Ovary (tissue), 9 donors: ENCODE data around the gene TMA7B. TPM values are rescaled to one million over a fixed set of nuclear protein-coding genes. Genes with fewer than 3 reads are reported as not detected.

ENCODE experiments used
- DNase-seq, 5 donors: peaks; one replicate each; pipeline ENCODE4 v3.0.0-alpha.2; 2019 to 2020
- H3K27ac ChIP-seq, 2 donors: fragments of 200-600 bp; one replicate each; pipeline versions ENCODE4 v1.5.1 to v1.8.0; 2019 to 2022
- H3K27me3 ChIP-seq: fragments of 200-600 bp; one replicate; pipeline ENCODE4 v1.8.0; 2022
- H3K36me3 ChIP-seq: fragments of 200-600 bp; sonication (generic); one replicate; pipeline ENCODE4 v1.5.1; 2019
- H3K4me1 ChIP-seq: one replicate; pipeline ENCODE4 v1.8.1; 2013; ENCODE audit warnings: mild to moderate bottlenecking, moderate library complexity; ENCODE audit not compliant: insufficient read depth
- H3K4me3 ChIP-seq: fragments of 200-600 bp; sonication (generic); one replicate; pipeline ENCODE4 v1.5.1; 2017
- H3K9me3 ChIP-seq, 2 donors: fragments of 200-600 bp in 1 of 2; sonication (generic) in 1 of 2; one replicate each; pipeline versions ENCODE4 v1.5.1 to v1.8.1; 2013 to 2019; ENCODE audit warnings: mild to moderate bottlenecking in 1 of 2, moderate library complexity in 1 of 2
- EP300 ChIP-seq: sonication (generic); formaldehyde crosslinking; IDR thresholded peaks from one replicate; pipeline ENCODE4 v1.6.1; 2017; ENCODE audit warnings: antibody characterized with exemption
- POLR2A ChIP-seq: fragments of 450-650 bp; IDR thresholded peaks from one replicate; pipeline ENCODE4 v1.6.1; 2017; ENCODE audit warnings: antibody characterized with exemption, mild to moderate bottlenecking, moderate library complexity
- WGBS, 3 donors: extraction: QIAGEN DNeasy Blood & Tissue Kit in 1 of 3; methylation state at CpG; one replicate each; pipeline versions ENCODE4 v1.1.5 to v1.1.7; 2013 to 2017; 5-methylcytosine and 5-hydroxymethylcytosine counted together
- intact Hi-C, 4 donors: fragments of 100-400 bp; cut with DNase I; formaldehyde crosslinking; loops; one replicate each; pipeline versions ENCODE4 v1.11.0 to v1.15.1; 2022 to 2023
- polyA plus RNA-seq, 2 donors: library from polyadenylated mRNA; stranded (reverse); fragments of 200-250 nt in 1 of 2; fragments of 350-450 nt in 1 of 2; fragmentation: Illumina TruSeq in 1 of 2; extraction: RNeasy Lipid Tissue Mini Kit (QIAGEN cat#74804) in 1 of 2; gene quantifications; one replicate each; pipeline ENCODE4 v1.2.3, GENCODE V29; 2013 to 2014
- total RNA-seq, 7 donors: library from RNA; depleted of rRNA in 2 of 7; stranded (reverse); fragments of >200 nt in 2 of 7; fragmentation: NEBNext Ultra II Directional in 3 of 7; extraction: Animal tissue kit (Norgen Biotek cat#: 25700) in 3 of 7; gene quantifications; one replicate each; pipeline versions ENCODE4 v1.1.0 to v1.2.4, GENCODE V29; 2016 to 2023
- TF ChIP-seq, protein P1 (sequence below), 3 donors: fragments of 450-650 bp in 2 of 3; fragments of 200-600 bp in 1 of 3; IDR thresholded peaks; one replicate each; pipeline versions ENCODE4 v1.5.1 to v1.8.0; 2016 to 2022; ENCODE audit warnings: antibody characterized with exemption in 3 of 3, mild to moderate bottlenecking in 1 of 3
- donor health status: DM: no; HTN: no; CAD: no; lungs with moderate emphysema.
- donor health status: DM: no; HTN: no; CAD: no.
- donor health status: Bipolar disorder and iron deficiency.
- donor health status: DM: yes; HTN: yes; CAD: no.
- donor health status: DM: no; HTN: no; CAD: no.
- donor health status: DM: yes; HTN: yes; CAD: no.

TMA7B gene
- total and polyA plus RNA-seq, 9 donors, result not detected

DNA sequence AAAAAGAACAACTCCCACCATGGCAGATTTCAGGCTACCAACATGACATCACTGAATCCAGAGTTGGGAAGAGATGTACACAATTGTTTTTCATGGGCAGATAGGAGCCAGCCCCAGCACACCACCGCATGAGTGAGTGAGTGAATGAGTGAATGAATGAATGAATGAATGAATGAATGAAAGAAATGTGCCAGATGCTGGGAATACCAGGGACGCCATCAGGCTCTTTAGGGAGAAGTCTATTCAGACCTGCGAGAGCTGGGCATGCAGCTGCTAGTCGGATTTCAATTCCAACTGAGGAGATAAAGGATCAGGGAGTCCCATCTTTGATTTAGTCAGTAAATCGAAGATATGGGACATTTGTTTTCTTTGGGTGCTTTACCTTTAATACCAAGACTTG lies 19.3 kb downstream of the TMA7B start:
- intact Hi-C loops, result no loop called here
- DNase-seq, result no peak
- 81 to 84% (median 83%) methylated on average over 5 of the region's 5 CpGs for WGBS, 3 donors
- no peaks in the 10 kb centered on the region for H3K36me3 ChIP-seq
- TF ChIP-seq, protein P1, sequence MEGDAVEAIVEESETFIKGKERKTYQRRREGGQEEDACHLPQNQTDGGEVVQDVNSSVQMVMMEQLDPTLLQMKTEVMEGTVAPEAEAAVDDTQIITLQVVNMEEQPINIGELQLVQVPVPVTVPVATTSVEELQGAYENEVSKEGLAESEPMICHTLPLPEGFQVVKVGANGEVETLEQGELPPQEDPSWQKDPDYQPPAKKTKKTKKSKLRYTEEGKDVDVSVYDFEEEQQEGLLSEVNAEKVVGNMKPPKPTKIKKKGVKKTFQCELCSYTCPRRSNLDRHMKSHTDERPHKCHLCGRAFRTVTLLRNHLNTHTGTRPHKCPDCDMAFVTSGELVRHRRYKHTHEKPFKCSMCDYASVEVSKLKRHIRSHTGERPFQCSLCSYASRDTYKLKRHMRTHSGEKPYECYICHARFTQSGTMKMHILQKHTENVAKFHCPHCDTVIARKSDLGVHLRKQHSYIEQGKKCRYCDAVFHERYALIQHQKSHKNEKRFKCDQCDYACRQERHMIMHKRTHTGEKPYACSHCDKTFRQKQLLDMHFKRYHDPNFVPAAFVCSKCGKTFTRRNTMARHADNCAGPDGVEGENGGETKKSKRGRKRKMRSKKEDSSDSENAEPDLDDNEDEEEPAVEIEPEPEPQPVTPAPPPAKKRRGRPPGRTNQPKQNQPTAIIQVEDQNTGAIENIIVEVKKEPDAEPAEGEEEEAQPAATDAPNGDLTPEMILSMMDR (IDR thresholded peaks at IDR 0.05), result no peak
- TF ChIP-seq POLR2A (no peak), EP300 (no peak)
- H3K27me3 ChIP-seq, result no peaks in the 10 kb centered on the region
- H3K9me3 ChIP-seq, result no peaks in the 10 kb centered on the region
- H3K4me1 ChIP-seq, result no peaks in the 10 kb centered on the region
- H3K4me3 ChIP-seq, result no peak overlapping the region
- H3K27ac ChIP-seq, result no peak overlapping the region

DNA sequence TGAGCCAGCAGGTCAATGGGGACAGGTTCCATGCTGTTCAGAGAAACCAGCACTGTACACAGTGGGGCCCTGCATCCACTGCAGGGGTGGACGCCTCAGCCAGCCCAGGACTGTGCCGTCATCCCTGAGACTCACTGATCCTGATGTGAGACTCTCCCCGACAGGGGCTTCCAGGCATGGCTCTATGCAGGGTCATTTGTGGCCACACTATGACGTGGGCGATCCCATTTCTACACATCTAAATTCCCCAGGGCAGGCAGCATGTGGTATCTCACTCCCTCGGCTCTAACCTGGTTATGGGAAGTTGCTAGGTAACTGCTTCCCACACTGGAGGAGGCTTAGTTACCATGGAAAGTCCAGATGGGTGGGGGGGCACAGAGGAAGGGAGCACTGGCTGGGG lies 20.4 kb downstream of the TMA7B start:
- H3K36me3 ChIP-seq, result no peaks in the 10 kb centered on the region
- no peak overlapping the region for H3K27ac ChIP-seq
- 67 to 68% (median 67%) methylated on average over 6 of the region's 6 CpGs for WGBS, 3 donors
- no peak overlapping the region for H3K4me3 ChIP-seq
- no peaks in the 10 kb centered on the region for H3K9me3 ChIP-seq
- no peak for DNase-seq
- no peaks in the 10 kb centered on the region for H3K27me3 ChIP-seq
- intact Hi-C loops, result no loop called here
- no peaks in the 10 kb centered on the region for H3K4me1 ChIP-seq
- TF ChIP-seq EP300 (no peak), POLR2A (no peak)
- TF ChIP-seq, protein P1 (IDR thresholded peaks at IDR 0.05), result no peak

DNA sequence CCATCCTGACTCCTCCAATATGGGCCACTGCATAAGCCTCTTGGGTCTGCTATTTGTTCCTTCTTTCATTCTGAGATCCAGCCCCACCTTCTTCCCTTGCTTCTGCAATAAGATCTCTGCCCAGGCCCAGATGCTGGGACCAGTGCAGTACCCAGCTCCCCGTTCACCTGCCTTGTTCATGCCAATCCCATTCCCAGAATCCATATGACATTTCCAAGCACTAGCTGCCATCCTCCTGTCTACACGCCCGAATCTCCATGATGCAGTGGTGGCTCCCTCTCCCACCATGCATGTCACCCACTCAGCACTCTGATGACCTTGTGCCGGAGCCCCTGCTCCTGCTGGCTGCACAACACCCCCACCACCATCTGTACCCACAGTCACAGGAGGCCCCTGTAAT lies 23.1 kb downstream of the TMA7B start:
- H3K4me3 ChIP-seq, result no peak overlapping the region
- intact Hi-C loops, result no loop called here
- no peak for TF ChIP-seq POLR2A
- TF ChIP-seq, protein P1 (IDR thresholded peaks at IDR 0.05), result no peak
- no peak for TF ChIP-seq EP300
- WGBS, 3 donors, result 79 to 88% (median 87%) methylated on average over 4 of the region's 4 CpGs
- no peak for DNase-seq
- no peaks in the 10 kb centered on the region for H3K36me3 ChIP-seq
- H3K4me1 ChIP-seq, result no peaks in the 10 kb centered on the region
- H3K9me3 ChIP-seq, result no peaks in the 10 kb centered on the region
- no peaks in the 10 kb centered on the region for H3K27me3 ChIP-seq
- no peak overlapping the region for H3K27ac ChIP-seq

DNA sequence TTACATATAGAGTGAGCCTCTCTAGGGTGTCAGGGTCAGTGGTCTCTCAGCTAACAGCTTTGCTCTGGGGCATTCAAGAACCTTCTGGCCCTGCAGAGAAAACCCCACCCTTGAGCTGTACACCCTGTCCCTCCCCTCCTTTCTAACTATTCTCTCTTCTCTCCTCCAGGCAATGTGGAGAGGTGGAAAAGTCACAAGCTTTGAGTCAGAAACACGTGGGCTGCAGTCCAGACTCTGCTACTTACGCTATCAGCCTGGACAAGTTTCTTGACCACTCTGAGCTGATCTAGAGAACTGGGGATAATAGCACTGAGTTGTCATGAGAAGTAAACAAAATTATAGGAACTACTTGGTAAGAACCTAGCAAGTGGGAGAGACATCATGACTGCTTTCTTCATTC lies 23.8 kb downstream of the TMA7B start:
- no peaks in the 10 kb centered on the region for H3K36me3 ChIP-seq
- no peak overlapping the region for H3K27ac ChIP-seq
- H3K4me1 ChIP-seq, result no peaks in the 10 kb centered on the region
- TF ChIP-seq, protein P1 (IDR thresholded peaks at IDR 0.05), result no peak
- no peak for TF ChIP-seq POLR2A
- no peak for TF ChIP-seq EP300
- no peak overlapping the region for H3K4me3 ChIP-seq
- no peak for DNase-seq
- WGBS, 3 donors, result 18 to 30% (median 28%) methylated on average over 2 of the region's 2 CpGs
- intact Hi-C loops, result no loop called here
- H3K27me3 ChIP-seq, result no peaks in the 10 kb centered on the region
- no peaks in the 10 kb centered on the region for H3K9me3 ChIP-seq

DNA sequence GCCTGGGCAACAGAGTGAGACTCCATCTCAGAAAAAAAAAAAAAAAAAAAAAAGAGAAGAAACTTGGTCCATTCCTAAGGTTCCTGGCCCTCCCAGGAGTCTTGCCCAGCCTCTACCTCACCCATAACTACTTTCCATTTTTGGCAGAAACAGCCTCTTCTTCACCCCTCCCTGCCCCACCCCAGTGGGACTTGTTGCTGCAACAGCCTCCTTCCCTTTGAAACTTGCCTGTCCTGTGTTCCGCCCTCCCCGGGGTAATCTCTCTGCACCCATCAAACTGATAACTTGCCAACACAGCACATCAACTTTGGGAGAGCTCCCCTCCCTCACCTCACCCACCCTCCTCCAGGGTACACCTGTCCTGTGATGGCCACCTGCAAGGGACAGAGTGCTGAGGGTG lies 24.5 kb downstream of the TMA7B start:
- Histone ChIP-seq H3K4me3 (no peak overlapping the region), H3K9me3 (no peaks in the 10 kb centered on the region), H3K36me3 (no peaks in the 10 kb centered on the region), H3K27me3 (no peaks in the 10 kb centered on the region), H3K27ac (no peak overlapping the region), H3K4me1 (no peaks in the 10 kb centered on the region)
- intact Hi-C loops, result no loop called here
- TF ChIP-seq, protein P1 (IDR thresholded peaks at IDR 0.05), result no peak
- TF ChIP-seq EP300 (no peak), POLR2A (no peak)
- 85 to 94% (median 92%) methylated on average over 2 of the region's 2 CpGs for WGBS, 3 donors
- DNase-seq, result no peak
